Calu3 (cell line): ENCODE measurements around the gene CCDC180. TPM values are rescaled to one million over a fixed set of nuclear protein-coding genes. Genes with fewer than 3 reads are reported as not detected.

Source experiments
- BruUV-seq: library from RNA; stranded (reverse); fragments of 400-500 nt; replicated peaks from 2 replicates; lab custom pipeline; 2021; lab: Mats Ljungman, UMichigan
- CTCF ChIA-PET: fragments of 300-600 bp; sonication (Branson Sonifier 250); formaldehyde crosslinking; loops from one replicate; lab custom pipeline; 2022; ENCODE audit warnings: antibody characterized with exemption; lab: Charles Lee
- DNase-seq: peaks from one replicate; pipeline ENCODE4 v3.0.0; 2022
- H3K27ac Mint-ChIP-seq: one replicate; pipeline ENCODE4 v1.8.0; 2022; ENCODE audit warnings: mixed read lengths; ENCODE audit not compliant: unreplicated experiment
- H3K27me3 Mint-ChIP-seq: one replicate; pipeline ENCODE4 v1.8.0; 2022; ENCODE audit warnings: mixed read lengths; ENCODE audit not compliant: unreplicated experiment
- H3K36me3 Mint-ChIP-seq: one replicate; pipeline ENCODE4 v1.8.0; 2022; ENCODE audit warnings: mild to moderate bottlenecking, moderate library complexity, mixed read lengths; ENCODE audit not compliant: insufficient read depth, unreplicated experiment
- H3K4me1 Mint-ChIP-seq: one replicate; pipeline ENCODE4 v1.8.0; 2022; ENCODE audit warnings: mild to moderate bottlenecking, low read depth, mixed read lengths; ENCODE audit not compliant: unreplicated experiment
- H3K4me3 Mint-ChIP-seq: one replicate; pipeline ENCODE4 v1.8.0; 2022; ENCODE audit warnings: mild to moderate bottlenecking, low read depth, moderate library complexity, mixed read lengths; ENCODE audit not compliant: unreplicated experiment
- H3K9me3 Mint-ChIP-seq: one replicate; pipeline ENCODE4 v1.8.0; 2022; ENCODE audit warnings: low read depth, mixed read lengths; ENCODE audit not compliant: unreplicated experiment
- CTCF ChIP-seq: fragments of 200-600 bp; IDR thresholded peaks from one replicate; pipeline ENCODE4 v1.8.0; 2022; ENCODE audit warnings: antibody characterized with exemption; ENCODE audit not compliant: unreplicated experiment
- intact Hi-C: fragments of 100-400 bp; cut with micrococcal nuclease; formaldehyde crosslinking; loops from one replicate; pipeline ENCODE4 v1.10.0; 2022; ENCODE audit not compliant: unreplicated experiment
- total RNA-seq: library from RNA; stranded (reverse); gene quantifications from 2 replicates; pipeline ENCODE4 v1.2.3, GENCODE V29; 2022

CCDC180 gene
- total RNA-seq, 1 experiment from 2014 or later: 3.0 TPM

- intact Hi-C loops: no loop called here
Measured at GRCh38 chr9:97354637-97355036, 47.2 kb downstream of the CCDC180 start.

GRCh38 chr9:97357056-97357455, 49.6 kb downstream of the CCDC180 start:
- Mint-ChIP-seq H3K27ac (no peak overlapping the region), H3K4me3 (no peak overlapping the region), H3K27me3 (no peaks in the 10 kb centered on the region), H3K9me3 (no peaks in the 10 kb centered on the region), H3K4me1 (no peaks in the 10 kb centered on the region), H3K36me3 (peaks cover 13% of the 10 kb centered on the region)
- no peak for DNase-seq
- intact Hi-C loops: no loop called here
- BruUV-seq: no TSS peak
- CTCF ChIA-PET: no interaction called here
- TF ChIP-seq CTCF: no peak

More at GRCh38 chr9:97354637-97355036, 47.2 kb downstream of the CCDC180 start:
- Mint-ChIP-seq H3K4me3 (no peak overlapping the region), H3K9me3 (no peaks in the 10 kb centered on the region), H3K4me1 (no peaks in the 10 kb centered on the region), H3K36me3 (peaks cover 5% of the 10 kb centered on the region), H3K27ac (no peak overlapping the region), H3K27me3 (no peaks in the 10 kb centered on the region)
- no peak for TF ChIP-seq CTCF
- DNase-seq: no peak
- no TSS peak for BruUV-seq
- CTCF ChIA-PET: no interaction called here

Other genes with a start within 250 kb of the CCDC180 start
- gene TDRD7, start 104.4 kb downstream of the CCDC180 start, total RNA-seq: 15.5 and 21.7 TPM in 2 replicates
- 0.14 and 0.15 TPM in 2 replicates for gene TMOD1, start 194.0 kb downstream of the CCDC180 start, total RNA-seq